HG02759 (cell line): ENCODE measurements around the gene TEX48.
A peak's percentile ranks its signal among the peaks of the same experiment; 100 is the strongest.

Experiments
- ATAC-seq: cut with Tn5 transposase; IDR thresholded peaks from one replicate; pipeline ENCODE4 v1.9.1; 2021; ENCODE audit warnings: mild to moderate bottlenecking, moderate library complexity; ENCODE audit not compliant: unreplicated experiment

The TEX48 gene

DNA sequence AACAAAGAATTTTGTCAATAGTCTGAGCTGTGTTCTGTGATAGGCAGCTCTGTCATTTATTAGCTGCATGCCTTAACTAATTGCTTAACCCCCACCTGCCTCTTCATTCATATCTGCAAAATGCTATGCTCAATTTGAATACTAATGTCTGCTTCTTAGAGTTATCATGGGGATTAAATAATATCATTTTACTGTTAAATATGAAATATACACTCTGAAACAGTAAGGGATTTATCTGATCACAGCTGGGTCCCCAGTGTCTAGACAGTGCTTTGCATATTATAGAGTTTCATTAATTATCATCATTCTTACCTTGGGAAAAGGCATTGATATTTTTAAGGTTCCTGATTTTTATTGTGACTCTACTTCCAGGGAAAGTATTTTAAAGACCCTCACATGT is 12.0 kb downstream of the TEX48 start:
- no peak for ATAC-seq

DNA sequence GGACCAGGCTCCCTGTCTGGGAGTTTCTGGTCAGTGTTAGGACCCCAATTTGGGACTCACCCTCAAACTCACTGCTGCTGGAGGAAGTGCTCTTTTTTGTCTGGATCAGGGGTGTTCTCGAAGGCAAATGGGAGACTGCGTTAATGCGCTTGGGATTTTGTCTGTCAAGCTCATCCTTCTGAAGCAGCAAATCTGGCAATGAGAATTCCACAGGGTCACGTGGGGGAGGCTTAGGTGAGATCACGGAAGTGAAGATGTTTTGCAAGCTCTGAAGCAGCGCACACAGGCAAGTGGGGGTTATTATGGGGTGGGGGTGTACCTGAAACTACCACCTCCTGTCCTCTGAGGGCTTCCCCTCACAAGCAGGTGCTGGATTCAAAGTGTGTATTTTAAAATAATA is 13.8 kb downstream of the TEX48 start:
- ATAC-seq, result no peak

- no peak for ATAC-seq
Observed at GRCh38 chr9:114666851-114667250, 15.1 kb downstream of the TEX48 start.

- ATAC-seq, result no peak
Observed at GRCh38 chr9:114666401-114666800, 15.6 kb downstream of the TEX48 start.

- no peak for ATAC-seq
Observed at GRCh38 chr9:114664181-114664580, 17.8 kb downstream of the TEX48 start.

DNA sequence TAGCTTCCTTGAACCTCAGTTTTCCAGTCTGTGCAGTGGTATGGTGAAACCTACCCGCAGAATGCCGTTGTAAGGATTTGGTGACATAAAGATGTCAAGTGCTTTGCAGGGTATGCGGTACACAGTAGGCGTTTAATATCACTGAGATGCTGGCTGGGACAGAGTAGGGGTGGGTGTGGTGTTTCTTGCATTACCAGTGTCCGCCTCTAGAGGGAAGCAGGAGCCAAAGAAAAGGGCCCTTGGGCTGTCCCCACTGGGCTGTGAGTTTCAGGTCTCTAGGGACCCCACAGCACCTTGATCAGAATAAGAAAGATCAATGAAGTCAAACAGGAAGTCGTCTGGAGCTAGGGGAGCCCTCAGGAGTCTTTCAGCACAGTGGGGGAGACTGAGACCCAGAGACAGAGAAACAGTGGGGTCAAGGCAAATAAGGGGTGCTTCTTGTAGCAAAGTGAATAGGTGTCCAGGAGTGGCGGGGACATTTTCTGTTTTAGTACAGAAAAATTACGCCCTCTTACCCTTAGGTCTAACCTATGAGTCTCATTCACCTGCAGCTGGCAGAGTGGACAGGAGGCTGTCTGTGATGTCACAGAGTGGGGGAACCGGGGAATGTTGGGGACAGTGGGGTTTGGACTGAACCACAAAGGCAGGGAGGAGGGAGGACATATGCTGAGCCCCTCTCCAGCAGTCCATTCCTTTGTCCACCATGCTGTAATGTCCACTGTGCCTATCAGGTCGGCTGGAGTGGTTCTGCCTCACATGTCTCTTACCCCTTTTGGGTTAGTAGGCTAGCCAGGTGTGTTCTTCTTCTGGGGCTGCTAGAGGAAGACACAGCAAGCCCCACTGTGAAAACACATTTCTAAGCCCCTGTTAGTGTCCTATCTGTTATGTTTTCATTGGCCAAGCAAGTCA is 19.7 kb downstream of the TEX48 start:
- peak; percentile 73 for ATAC-seq

DNA sequence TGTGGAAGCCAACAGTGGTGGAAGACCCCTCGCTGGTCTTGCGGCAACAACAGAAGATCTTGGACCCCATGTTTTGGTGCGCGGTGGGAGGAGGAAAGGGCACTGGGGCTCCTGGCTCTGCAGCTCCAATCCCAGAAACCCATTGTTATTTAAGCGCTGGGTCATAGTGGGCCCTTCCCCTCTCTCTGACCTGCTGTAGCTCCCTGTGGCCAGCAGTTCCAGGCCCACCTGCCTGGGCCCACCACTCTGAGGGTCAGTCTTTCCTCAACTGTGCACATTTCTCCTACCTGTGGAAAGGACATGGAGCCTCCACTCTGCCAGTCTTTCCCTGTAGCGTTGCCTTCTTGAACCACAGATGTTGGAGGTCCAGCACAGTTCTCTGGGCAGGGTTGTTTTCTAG is 24.3 kb downstream of the TEX48 start, which contains the start of gene TEX53:
TSS of gene TEX53 (minus strand) at position 101 of the 400 bp plus-strand sequence. CDS start at position 70, 31 bp downstream.
- no peak for ATAC-seq

- no peak for ATAC-seq
Observed at GRCh38 chr9:114656301-114656700, 25.7 kb downstream of the TEX48 start.

DNA sequence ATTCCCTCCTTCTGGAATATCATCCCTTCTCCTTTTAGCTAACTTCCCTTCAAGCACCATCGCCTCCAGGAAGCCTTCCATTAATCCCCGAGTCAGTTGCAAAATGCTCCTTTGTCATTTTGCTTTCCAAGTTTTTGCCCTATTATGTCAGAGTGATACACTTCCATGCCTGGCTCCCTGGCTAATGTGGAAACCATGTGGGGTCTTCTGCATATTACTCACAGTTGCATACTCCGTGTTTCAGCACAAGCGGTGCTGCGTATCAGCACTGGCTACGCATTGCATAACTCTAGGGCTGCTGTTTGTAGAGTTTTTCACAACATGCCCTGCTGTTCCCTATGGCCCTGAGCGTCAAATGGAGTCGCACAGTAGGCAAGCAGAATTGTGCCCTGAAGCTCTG is 26.3 kb downstream of the TEX48 start:
- ATAC-seq, result no peak

DNA sequence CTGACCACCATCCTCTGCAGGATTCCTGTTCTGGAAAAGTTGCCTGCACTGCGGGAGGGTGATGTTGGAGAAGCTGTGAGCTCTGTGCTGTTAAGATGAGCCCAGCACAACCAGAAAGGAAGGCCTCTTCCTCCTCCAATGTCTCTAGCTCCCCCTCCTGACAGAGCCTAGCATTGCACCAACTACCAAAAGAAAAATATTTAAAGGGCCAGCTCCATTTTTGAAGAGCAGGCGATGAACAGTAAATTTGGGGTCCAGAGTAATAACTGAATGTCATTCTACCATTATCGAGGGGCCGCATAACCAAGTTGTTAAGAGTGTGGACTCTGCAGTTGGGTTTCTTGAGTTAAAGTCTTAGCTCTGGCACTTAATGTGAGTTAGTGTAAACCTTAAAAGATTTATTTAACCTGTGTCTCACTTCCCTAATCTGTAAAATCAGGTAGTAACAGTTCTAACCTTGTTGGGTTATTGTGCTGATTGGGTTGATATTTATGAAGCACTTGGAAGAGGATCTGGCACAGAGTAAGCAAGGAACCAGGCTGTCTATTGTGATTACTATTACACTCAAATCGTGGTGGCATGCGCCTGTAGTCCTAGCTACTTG is 28.3 kb downstream of the TEX48 start:
- ATAC-seq, result peak; percentile 55

DNA sequence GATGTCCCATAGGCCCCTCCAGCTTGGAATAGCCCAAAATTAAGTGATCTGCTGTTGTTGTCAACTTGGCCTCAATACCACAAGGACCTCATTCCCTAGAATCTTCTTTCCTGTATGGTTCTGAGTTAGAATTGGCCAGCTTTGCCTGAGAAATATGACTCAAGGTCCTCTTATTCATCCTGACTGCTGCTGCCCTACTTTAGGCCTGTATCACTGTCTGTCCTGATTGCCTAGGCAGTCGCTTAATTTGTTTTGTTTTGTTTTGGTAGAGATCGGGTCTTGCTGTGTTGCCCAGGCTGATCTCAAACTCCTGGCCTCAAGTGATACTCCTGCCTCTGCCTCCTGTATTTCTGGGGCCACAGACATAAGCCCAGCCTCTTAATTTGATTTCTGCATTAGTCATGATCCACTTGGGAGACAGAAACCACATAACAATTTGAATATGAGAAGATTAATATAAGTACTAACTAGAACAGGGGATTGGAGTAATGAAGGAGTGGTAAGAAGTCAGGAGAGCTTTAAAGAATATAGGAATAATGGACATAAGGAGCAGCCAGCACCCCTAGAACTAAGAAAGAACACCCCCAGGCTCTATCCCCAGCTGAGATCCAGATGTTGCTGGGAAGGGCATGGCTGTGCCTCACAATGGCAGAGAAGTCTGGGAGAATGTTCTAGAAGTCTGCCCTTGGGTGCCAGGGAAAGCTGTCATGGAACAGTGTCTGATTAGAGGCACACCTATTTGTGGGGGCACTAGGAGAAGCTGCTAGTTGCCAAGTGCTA is 29.0 kb downstream of the TEX48 start:
- ATAC-seq, result peak; percentile 11

DNA sequence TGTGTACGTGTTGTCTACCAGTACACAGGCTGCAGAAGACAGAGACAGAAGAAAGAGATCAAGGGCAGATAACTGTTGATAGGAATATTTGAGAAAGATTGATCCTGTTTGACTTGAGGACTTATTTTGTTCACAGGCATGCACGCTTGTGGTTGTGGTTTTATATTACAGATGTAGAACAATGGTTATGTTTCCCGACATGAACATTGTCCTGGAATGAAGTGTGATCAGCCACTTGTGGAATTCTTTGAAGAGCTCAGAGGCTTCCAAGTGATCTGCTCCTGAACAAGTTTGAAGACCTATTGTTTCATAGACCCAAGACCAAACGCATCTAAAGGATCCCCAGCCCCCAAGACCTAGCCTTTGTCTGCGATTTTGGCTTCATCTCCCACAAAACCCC is 38.1 kb downstream of the TEX48 start:
- ATAC-seq, result no peak

GRCh38 chr9:114643001-114643400 is 39.0 kb downstream of the TEX48 start:
- no peak for ATAC-seq

GRCh38 chr9:114641967-114642366 is 40.0 kb downstream of the TEX48 start:
- no peak for ATAC-seq

DNA sequence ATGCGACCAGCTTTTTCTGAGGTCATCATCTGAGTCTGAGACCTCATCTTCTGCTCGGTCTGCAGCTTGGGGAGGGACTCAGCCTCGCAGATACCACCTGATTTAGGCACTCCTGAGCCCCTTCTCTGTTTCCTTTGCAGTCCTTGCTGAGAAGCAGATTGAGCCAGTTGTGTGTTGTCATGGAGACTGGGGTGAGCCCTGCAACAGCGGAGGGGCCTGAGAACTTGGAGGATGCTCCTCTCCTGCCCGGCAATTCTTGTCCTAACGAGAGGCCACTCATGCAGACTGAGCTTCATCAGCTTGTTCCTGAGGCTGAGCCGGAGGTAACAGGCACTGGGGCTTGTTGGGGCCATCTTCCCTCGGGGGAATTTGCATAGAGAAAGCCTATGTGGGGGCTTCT is 43.6 kb downstream of the TEX48 start:
- ATAC-seq, result no peak

DNA sequence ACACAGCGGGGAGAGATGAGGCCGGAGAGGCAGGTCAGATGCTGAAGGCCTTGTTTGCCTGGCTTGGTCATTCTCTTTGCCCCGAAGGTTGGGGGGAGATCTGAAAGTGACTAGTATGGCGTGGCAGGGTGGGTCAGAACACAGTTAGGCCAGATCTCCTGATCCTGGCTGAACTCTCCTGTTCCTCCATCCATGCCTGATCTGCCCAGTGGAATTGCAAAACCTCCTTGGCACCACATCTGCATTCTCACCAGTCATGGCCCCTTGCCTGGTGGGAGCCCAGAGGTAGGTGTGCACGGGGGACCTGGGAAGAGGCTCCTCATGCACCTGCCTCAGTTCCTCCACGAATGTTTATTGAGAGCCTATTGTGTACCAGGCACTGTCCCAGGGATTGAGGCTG is 47.6 kb downstream of the TEX48 start:
- no peak for ATAC-seq

- no peak for ATAC-seq
Observed at GRCh38 chr9:114633438-114634089, 48.4 kb downstream of the TEX48 start.

GRCh38 chr9:114631166-114631565 is 50.8 kb downstream of the TEX48 start:
- ATAC-seq, result no peak

DNA sequence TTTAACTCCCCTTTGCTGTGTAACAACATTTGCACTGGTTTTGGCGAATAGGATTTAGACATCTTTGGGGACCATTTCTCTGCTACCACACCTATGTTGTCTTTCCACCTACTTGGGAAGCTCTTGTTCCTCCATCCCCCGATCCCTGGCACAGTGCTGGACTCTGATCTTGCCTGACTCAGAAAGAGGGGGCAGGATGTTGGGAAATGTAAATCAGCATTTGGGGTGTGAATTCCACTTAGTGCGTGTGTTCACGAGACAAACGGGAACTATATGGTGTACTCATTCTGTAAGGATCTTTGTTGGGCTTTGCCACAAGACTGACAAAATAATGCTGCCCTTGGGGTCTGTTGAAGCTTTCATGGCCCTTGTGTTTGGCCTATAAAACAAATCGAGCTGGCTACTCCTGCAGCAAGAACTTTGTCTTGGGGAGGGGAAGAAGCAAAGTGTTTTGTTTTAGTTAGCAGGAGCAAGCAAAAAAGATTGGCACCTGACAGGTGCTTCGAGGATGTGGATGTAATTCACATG is 52.4 kb downstream of the TEX48 start:
- ATAC-seq, result no peak

DNA sequence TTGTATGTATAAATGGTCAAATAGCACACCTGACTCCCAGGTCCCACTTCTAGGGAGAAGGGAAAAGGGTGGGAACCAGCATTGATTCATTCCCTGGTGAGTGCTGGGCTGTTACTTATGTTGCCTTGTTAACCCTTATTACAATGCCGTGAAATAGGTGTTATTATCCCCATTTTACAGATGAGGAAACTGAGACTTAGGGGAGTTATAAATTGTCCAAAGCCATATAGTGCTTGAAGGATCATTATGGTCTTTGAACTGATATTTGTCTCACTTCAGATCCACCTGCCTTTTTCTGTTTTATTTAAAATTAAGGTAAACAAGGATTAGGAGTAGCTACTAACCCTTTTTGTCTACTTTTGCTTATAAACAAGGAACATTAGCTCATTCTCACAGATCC is 54.4 kb downstream of the TEX48 start:
- ATAC-seq, result no peak
